CD4-positive, alpha-beta T cell treated with Interferon alpha-2 for 1 hour (primary cell): Measurements from ENCODE around the gene TRIM58.
A peak's percentile ranks its signal among the peaks of the same experiment; 100 is the strongest.

Source experiments
- DNase-seq, 2 donors: peaks; one replicate each; pipeline ENCODE4 v3.0.0-alpha.2; 2020 to 2022

TRIM58 gene

GRCh38 chr1:247857069-247857984 lies at the start of gene TRIM58:
TRIM58 (plus strand) TSS chr1:247857187; CDS start chr1:247857247, 60 bp downstream.
- DNase-seq, result peak; percentile 14 to 17

DNA sequence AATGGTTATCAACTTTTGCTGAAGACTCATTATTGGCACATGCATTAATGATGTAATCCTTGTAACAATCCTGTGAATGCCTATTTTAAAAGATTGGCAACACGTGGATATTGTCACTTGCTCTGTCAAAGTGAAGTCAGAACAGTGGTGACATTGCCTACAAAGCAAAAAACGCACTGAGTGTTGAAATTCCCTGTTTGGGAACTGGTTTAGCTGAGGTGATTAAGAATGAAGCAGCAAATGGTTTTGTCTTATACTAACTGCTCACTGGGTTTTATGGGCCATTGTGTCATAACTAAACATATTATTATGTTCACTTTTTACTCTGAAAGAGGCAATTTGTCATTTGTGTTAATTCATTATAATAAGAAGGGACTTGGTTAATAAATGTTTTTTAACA lies 44.4 kb upstream of the TRIM58 start:
- no peak for DNase-seq

GRCh38 chr1:247822060-247822459 lies 34.9 kb upstream of the TRIM58 start:
- no peak for DNase-seq

DNA sequence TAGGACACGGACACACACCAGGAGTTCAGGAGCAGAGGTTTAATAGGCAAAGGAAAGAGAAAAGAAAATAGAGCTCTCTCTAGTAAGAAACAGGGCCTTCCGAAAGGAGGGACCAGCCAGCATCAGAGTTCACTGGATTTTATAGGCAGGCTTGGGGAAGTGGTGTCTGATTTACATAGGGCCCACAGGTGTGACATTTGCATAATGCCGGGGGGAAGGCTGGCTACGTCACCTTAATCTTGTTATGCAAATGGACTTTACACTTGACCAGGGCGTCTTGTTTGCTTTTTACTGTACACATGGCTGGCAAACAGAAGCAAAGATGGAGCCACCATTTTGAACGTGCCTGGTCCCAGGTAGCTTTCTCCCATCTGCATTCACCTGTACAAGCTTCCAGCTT lies 33.0 kb upstream of the TRIM58 start, which contains the start of gene OR14A16:
Gene OR14A16 (minus strand): TSS at position 97 of the 400 bp plus-strand sequence. CDS start 8,390 bp downstream, outside the sequence.
- DNase-seq, result no peak

DNA sequence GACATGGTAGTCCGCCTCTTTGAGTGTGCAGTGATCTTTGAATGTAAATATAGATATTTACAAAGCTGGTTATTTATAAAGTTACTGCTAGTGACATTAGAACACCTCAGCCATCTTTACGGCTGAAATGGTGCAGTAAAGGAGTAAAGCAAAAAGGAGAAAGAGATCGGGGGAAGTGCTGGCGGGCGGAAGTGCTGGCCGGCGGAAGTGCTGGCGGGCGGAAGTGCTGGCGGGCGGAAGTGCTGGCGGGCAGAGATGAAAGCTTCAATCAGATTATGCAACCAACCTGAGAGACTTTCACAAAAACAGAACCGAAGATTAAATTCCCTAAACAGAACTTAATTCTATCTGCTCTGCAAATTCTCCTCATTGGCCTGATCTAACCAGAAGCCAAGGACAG lies 31.6 kb upstream of the TRIM58 start:
- DNase-seq, result no peak

GRCh38 chr1:247829656-247830055 lies 27.3 kb upstream of the TRIM58 start:
- no peak for DNase-seq

DNA sequence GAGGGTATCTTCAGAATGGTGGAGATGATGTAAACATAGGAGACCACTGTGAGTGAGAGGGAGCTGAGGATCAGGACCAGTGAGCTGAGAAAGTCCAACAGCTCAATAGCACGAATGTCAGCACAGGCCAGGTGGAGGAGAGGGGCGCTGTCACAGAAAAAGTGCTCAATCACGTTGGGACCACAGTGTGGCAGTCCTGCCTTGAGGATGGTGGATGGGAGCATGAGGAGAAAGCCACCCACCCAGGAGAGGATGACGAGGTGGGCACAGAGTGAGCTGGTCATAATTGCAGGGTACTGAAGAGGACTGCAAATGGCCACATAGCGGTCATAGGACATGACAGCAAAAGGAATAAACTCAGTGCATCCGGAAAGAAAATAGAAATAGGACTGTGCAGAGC lies 23.4 kb upstream of the TRIM58 start:
- no peak for DNase-seq

DNA sequence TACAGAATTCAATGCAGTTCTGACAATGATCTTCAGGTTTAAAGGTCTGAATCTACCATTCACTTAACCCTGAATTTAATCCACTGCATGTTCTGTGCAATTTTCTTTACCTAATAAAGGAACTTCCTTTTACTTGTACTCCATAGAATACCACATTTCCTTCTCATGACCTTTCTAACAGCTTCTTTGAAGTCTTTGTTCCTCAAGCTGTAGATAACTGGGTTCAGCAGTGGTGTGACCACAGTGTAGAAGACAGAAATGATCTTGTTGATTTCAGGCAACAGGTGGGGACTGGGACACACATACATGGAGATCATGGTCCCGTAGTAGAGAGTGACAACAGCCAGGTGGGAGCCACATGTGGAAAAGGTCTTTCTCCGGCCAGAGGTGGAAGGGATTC lies 16.2 kb upstream of the TRIM58 start:
- DNase-seq, result no peak

DNA sequence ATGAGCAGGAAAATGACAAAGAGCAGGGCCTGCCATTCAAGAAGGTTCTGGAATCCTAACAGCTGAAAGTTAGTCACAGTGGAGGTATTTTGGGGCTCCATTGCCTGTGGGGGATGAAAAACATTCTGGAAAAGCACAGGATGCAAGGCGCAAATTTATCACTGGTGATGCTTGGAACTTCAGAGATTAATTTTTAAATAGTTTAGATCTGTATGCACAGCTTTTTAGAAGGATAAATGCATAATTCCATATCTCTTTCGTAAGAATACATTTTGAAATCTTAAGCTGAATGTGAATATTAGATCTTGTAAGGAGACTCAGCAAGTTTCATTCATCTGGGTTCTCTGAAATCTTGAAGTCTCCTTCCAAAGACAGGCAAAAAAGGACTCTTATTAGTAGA lies 15.2 kb upstream of the TRIM58 start, which contains the start of gene OR11L1:
Gene OR11L1 (minus strand): TSS at position 101 of the 400 bp plus-strand sequence. CDS start 0 bp downstream, at position 101.
- DNase-seq, result no peak

- no peak for DNase-seq
These were observed 13.6 kb upstream of the TRIM58 start for GRCh38 chr1:247843411-247843810.

- no peak for DNase-seq
These were observed 11.8 kb upstream of the TRIM58 start for GRCh38 chr1:247845011-247845692.

DNA sequence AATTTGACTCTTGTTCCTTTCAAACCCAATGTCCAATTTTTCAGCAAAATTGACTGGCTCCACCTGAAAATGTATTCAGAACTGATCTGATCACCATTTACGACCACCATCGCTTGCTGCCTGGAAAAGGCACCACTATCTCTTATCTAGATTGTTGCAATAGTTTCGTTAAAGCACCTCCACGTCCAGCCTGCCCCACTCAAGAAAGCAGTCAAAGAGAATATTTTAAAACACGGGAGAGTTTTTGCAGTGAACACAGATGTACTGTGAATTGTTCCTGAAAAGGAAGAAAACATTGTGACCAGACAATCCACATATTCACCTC lies 11.3 kb upstream of the TRIM58 start:
- no peak for DNase-seq

DNA sequence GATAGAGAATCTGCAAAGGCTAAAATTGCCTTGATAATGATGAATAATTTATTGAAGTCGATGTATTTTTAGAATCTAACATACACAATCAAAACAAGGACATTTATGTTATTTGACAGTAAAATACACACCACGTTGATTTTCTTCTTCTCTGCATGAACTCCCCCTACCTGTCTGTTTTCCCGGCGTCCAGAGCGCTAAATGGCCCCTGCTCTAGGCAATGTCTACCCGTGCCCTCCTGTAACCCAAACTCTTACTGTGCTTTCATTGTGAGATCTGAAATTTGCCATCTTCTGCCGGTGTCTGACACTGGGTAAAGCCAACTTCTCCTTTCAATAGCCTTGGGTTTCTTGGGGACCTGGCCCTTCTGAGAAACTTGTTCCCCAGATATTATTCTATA lies 8.6 kb upstream of the TRIM58 start:
- DNase-seq, result no peak

DNA sequence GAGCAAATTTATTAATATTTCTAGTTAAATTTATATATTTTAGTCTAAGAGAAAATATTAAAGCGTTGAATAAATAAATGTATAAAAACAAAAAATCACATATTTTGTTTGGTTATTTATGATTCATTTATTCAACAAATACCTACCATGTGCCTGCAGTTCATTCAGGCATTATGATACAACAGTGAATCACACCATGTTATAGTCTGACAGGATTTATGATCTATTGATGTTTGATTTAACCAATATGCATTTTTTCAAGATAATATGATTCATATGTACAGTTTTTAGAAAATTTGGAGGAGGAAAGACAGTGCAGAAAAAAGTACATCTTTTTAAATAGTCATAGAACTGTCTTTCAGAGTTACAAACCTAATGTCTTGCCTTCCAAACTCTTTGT lies 7.4 kb upstream of the TRIM58 start:
- no peak for DNase-seq

- no peak for DNase-seq
These were observed 2.0 kb upstream of the TRIM58 start for GRCh38 chr1:247854899-247855545.

DNA sequence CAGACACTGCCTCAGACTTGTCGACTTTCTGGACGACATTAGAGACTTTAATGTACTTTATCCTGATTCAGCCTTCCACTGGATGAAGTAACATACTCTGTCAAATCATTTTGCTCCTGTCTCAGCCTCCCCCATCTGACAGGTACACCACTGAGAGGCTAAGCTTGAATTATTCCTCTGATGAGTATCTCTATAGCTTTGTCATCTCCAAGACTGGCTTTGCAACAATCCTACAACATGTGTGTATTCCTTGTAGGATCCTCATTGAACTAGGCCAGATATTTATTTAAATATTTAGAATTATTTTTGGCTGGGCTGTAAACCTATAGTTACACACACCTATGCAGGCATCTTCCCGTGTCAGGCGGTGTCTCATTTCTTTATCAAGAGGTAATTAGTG lies 1.1 kb upstream of the TRIM58 start:
- no peak for DNase-seq

- DNase-seq, result no peak
These were observed 1.1 kb downstream of the TRIM58 start for GRCh38 chr1:247857985-247858619.

GRCh38 chr1:247862756-247863155 lies 5.8 kb downstream of the TRIM58 start:
- no peak for DNase-seq

DNA sequence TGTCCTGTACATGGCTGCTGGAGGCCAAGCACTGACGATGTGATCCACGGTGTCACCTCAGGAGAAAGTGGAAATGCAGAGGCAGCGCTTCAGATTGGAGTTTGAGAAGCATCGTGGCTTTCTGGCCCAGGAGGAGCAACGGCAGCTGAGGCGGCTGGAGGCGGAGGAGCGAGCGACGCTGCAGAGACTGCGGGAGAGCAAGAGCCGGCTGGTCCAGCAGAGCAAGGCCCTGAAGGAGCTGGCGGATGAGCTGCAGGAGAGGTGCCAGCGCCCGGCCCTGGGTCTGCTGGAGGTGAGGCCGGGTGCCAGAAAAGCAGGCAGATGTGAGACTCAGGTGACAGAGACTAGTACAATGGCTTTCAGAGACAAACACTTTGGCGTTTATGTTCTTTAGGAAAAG lies 7.7 kb downstream of the TRIM58 start:
- DNase-seq, result no peak

- no peak for DNase-seq
These were observed 8.4 kb downstream of the TRIM58 start for GRCh38 chr1:247865416-247865815.

- DNase-seq, result no peak
These were observed 26.4 kb downstream of the TRIM58 start for GRCh38 chr1:247883346-247883745.

DNA sequence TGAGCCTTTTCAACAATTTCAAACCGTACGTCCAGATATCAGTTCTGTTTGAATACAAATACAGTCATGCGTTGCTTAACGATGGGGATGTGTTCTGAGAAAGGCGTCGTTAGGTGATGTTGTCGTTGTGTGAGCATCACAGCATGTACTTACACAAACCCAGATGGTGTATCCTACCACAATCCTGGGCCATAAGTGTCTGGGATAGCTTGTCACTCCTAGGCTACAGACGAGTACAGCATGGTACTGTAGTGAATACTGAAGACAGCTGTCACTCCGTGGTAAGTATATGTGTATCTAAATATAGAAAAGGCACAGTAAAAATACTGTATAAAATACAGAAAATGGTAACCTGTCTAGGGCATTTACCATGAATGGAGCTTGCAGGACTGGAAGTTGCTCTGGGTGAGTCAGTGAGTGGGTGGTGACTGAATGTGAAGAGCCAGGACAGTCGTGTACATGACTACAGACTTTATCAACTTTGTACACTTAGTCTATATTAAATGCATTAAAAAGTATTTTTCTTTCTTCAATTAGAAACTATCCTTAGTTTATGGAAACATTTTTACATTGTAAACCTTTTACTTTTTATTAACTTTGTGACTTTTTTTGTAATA lies 27.9 kb downstream of the TRIM58 start:
- DNase-seq, result no peak
